ENCODE measurements around the gene ADGRG6. TPM values are rescaled to one million over a fixed set of nuclear protein-coding genes. Genes with fewer than 3 reads are reported as not detected.

The ADGRG6 gene
- total RNA-seq, 2 donors from 2014 or later, result 17.0 to 17.9 TPM

DNA sequence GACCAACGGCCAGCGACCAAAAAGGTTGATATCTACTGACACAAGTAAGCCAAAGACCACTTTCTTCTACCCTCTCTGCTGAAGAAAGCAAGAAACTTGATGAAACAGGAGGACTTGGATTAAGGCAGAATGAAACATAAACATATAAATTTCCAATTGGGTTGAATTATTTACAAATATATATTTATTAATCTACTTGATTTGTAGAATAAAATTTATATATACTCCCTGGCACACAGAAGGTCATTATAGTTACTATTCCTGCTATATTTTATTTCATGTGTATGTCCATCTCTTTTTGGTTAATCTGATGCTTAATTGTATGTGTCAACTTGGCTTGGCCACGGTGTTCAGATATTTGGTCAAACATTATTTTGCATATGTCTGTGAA, 4.2 kb upstream of the ADGRG6 start:
- Histone ChIP-seq H3K9me3 (no peaks in the 10 kb centered on the region), H3K27me3 (no peaks in the 10 kb centered on the region), H3K4me1 (no peaks in the 10 kb centered on the region), H3K36me3 (no peaks in the 10 kb centered on the region), H3K4me3 (no peak overlapping the region), H3K9ac (ENCODE audit: low read depth in 2 of 2, low read length in 2 of 2) (no peak overlapping the region), H3K27ac (no peak overlapping the region)
- intact Hi-C loops (cut with DNase I), result no loop called here
- DNase-seq, result no peak
- TF ChIP-seq, protein P1, sequence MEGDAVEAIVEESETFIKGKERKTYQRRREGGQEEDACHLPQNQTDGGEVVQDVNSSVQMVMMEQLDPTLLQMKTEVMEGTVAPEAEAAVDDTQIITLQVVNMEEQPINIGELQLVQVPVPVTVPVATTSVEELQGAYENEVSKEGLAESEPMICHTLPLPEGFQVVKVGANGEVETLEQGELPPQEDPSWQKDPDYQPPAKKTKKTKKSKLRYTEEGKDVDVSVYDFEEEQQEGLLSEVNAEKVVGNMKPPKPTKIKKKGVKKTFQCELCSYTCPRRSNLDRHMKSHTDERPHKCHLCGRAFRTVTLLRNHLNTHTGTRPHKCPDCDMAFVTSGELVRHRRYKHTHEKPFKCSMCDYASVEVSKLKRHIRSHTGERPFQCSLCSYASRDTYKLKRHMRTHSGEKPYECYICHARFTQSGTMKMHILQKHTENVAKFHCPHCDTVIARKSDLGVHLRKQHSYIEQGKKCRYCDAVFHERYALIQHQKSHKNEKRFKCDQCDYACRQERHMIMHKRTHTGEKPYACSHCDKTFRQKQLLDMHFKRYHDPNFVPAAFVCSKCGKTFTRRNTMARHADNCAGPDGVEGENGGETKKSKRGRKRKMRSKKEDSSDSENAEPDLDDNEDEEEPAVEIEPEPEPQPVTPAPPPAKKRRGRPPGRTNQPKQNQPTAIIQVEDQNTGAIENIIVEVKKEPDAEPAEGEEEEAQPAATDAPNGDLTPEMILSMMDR (IDR thresholded peaks at IDR 0.05), result no peak

DNA sequence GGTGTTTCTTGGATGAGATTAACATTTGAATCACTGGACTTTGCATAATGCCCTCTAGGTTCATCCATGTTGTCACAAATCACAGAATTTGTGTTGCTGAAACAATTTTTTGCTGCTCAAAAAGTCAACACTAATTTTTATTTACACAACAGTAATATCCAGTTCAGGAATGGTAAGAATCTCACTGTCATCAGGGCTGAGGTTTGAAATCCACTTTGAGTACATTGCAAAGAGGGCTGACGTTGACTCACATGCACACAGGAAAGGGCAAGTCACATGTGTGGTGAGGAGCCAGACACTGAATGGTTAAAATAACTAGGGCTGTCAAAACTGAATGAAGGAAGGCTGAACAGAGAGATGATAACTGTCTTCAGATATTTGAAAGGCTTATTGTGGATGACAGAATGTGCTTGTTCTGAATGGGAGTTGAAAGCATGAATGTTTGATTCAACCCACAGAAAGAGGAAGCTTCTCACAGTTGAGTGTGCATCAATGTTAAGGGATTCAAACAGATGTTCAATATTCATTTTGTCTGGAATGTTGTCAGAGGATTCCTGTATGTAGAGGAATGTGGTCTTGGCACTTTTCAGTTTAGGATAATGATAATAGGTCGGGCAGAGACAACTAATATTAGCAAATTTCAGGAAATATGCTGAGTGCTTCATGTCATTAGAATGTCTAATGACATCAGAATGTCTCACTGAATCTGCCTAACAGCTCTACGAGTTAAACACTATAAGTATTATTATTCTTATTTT, 3.6 kb upstream of the ADGRG6 start:
- intact Hi-C loops (cut with DNase I), result no loop called here

DNA sequence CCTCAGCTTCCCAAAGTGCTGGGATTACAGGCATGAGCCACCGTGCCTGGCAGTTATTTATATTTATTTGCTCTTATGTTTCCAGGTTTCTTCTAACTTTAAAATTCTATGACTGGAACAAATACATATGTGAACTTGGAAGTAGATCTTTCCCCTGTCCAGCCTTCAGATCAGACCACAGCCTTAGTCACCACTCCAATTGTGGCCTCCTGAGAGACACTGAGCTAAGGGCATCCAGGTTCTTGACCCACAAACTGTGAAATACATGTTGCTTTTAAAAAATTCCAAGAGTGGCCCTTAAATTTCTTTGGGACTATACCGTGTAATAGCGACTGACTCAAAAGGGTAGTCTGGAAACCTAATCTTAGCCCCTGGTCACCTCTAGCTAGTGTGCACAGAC, 1.5 kb upstream of the ADGRG6 start:
- no peak for DNase-seq
- no peak overlapping the region for H3K4me3 ChIP-seq
- intact Hi-C loops (cut with DNase I), result no loop called here
- no peaks in the 10 kb centered on the region for H3K36me3 ChIP-seq
- H3K27me3 ChIP-seq, result no peaks in the 10 kb centered on the region
- no peaks in the 10 kb centered on the region for H3K9me3 ChIP-seq
- no peak overlapping the region for H3K27ac ChIP-seq
- H3K9ac ChIP-seq (ENCODE audit: low read depth in 2 of 2, low read length in 2 of 2), result no peak overlapping the region
- TF ChIP-seq, protein P1 (IDR thresholded peaks at IDR 0.05), result no peak
- H3K4me1 ChIP-seq, result no peaks in the 10 kb centered on the region

More for the DNA sequence above, 3.6 kb upstream of the ADGRG6 start:
- H3K27ac ChIP-seq, result no peak overlapping the region
- DNase-seq, result no peak
- TF ChIP-seq, protein P1 (IDR thresholded peaks at IDR 0.05), result no peak
- H3K9ac ChIP-seq (ENCODE audit: low read depth in 2 of 2, low read length in 2 of 2), result no peak overlapping the region
- H3K4me3 ChIP-seq, result no peak overlapping the region
- H3K9me3 ChIP-seq, result no peaks in the 10 kb centered on the region
- no peaks in the 10 kb centered on the region for H3K4me1 ChIP-seq
- no peaks in the 10 kb centered on the region for H3K36me3 ChIP-seq
- no peaks in the 10 kb centered on the region for H3K27me3 ChIP-seq

DNA sequence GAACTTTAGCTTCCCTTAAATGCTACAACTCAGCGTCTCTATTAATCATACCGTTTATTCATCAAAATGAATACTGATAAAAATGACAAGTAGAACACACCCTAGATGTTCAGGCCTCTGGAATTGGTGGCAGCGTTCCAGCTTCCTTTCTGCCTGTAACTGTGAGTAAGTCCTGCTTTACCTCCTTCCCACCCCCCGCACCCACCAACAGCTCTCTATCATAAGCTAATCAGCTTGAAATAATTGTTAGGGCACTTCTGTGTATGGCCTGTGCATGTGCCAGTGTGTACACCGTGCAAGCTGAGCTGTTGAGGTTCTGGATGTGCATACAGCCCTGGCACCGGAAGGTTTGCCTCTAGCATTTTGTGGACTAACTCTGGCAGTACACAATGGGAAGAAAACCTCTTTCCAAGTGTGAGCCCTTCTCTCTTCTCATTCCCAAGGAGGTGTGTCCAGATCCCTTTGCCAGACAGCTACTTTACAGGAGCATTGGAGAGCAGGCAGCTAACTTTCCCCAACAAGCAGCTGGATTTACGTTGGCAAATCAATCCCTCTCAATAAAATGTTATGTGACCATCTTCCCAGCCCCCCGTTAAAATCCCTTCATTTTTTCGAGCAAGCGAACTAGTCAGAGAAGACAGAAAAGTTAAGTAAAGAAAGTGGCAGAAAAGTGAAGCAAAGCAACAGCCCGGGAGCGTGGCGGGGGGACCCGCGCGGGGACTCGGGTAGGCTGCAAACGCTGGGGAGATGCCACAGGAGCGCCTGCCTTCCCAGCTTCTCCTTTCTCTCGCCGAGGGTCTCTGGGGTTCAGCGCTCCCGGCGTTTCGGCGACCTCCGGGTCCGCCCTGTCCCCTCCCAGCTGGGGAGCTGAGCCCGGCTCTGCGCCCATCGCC, 803 bp upstream of the ADGRG6 start:
- Histone ChIP-seq H3K36me3 (no peaks in the 10 kb centered on the region), H3K27ac (peak overlapping the region; percentile 64), H3K9me3 (no peaks in the 10 kb centered on the region), H3K4me1 (no peaks in the 10 kb centered on the region), H3K27me3 (no peaks in the 10 kb centered on the region), H3K9ac (ENCODE audit: low read depth in 2 of 2, low read length in 2 of 2) (peak overlapping the region; percentile 67 to 70), H3K4me3 (peak overlapping the region; percentile 76)
- TF ChIP-seq, protein P1 (IDR thresholded peaks at IDR 0.05), result no peak
- intact Hi-C loops (cut with DNase I), result no loop called here
- peak; percentile 61 for DNase-seq

DNA sequence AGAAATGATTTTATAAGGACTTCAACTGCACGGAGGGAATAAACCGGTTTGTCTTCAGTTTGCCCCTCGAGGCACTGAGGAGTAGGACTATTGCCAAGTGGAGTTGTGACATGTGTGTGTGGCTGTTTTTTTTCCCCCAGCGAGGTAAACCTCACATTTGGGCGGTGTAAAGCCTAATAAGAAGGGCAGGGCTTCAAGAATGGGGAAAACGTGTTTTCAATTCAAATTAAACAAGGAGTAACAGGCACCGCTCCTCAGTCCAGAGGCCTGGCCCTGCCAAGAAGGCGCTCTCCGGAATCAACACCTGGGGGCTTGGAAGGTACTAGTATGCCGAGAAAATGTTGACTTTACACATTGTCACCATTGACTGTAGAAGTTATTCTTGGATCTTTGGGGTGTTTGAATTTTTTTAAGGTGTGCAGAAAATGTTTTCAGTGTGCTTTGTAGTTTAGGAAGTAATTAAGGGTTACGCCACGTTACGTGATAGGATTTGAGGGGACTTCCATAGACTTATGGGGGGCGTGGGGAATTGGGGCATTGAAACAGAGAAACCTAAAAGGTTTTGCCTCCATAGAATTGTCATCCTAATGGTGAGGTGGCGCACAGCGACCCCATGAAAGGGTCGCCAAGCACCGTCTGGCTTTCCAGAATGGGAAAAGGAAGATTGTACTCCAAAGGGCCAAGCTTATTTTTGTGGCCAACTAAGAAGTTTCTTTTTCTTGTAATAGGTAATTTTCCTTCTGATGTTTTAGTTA, 791 bp downstream of the ADGRG6 start:
- DNase-seq, result no peak
- Histone ChIP-seq H3K27ac (no peak overlapping the region), H3K36me3 (no peaks in the 10 kb centered on the region), H3K4me1 (no peaks in the 10 kb centered on the region), H3K9ac (ENCODE audit: low read depth in 2 of 2, low read length in 2 of 2) (peak overlapping the region; percentile 67 to 70), H3K27me3 (no peaks in the 10 kb centered on the region), H3K4me3 (peak overlapping the region; percentile 76), H3K9me3 (no peaks in the 10 kb centered on the region)
- intact Hi-C loops (cut with DNase I), result no loop called here
- TF ChIP-seq, protein P1 (IDR thresholded peaks at IDR 0.05), result no peak

Data from colonic mucosa (tissue), 4 donors.